ENCODE measurements around the gene TP53I13.

DNA sequence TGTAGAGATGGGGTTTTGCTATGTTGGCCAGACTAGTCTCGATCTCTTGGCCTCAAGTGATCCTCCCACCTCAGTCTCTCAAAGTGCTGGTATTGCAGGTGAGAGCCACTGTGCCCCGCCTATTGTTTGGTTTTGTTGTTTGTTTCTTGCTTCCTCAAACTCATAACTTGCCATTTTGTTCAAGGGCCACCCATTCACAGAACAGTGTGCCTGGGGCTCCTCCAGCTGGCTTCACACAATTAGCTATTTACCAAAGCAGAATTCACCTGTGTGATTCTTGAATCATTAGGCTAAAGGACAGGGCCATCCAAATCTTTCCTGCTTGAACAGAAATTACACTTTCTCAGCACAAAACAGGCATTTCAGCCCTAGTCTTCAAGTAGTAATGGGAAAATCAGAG lies 8.9 kb upstream of the TP53I13 start:
- TF ChIP-seq, protein P1, sequence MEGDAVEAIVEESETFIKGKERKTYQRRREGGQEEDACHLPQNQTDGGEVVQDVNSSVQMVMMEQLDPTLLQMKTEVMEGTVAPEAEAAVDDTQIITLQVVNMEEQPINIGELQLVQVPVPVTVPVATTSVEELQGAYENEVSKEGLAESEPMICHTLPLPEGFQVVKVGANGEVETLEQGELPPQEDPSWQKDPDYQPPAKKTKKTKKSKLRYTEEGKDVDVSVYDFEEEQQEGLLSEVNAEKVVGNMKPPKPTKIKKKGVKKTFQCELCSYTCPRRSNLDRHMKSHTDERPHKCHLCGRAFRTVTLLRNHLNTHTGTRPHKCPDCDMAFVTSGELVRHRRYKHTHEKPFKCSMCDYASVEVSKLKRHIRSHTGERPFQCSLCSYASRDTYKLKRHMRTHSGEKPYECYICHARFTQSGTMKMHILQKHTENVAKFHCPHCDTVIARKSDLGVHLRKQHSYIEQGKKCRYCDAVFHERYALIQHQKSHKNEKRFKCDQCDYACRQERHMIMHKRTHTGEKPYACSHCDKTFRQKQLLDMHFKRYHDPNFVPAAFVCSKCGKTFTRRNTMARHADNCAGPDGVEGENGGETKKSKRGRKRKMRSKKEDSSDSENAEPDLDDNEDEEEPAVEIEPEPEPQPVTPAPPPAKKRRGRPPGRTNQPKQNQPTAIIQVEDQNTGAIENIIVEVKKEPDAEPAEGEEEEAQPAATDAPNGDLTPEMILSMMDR (IDR thresholded peaks at IDR 0.05) = no peak
- no peak for TF ChIP-seq POLR2A (IDR thresholded peaks at IDR 0.05)

Measured in right lobe of liver (tissue), 4 donors.